Activated CD4-positive, alpha-beta T cell treated with anti-CD3 and anti-CD28 coated beads, Interleukin-2, amount 50 U/mL, for 48 hours (primary cell): ENCODE data around the gene TXNL4B.
A peak's percentile ranks its signal among the peaks of the same experiment; 100 is the strongest.
"Not testable (repeated sequence)": the region's sequence is repeated elsewhere in the genome, so short reads cannot be mapped to it uniquely, and the experiment has no call there.

ENCODE experiments used
- DNase-seq, 2 experiments: peaks; one replicate each; pipeline ENCODE4 v3.0.0-alpha.2; 2020

Gene TXNL4B

GRCh38 chr16:72111657-72112451, 18.4 kb upstream of the TXNL4B start:
- DNase-seq, result no peak

- DNase-seq, result no peak
These were observed 17.5 kb upstream of the TXNL4B start for GRCh38 chr16:72110662-72111615.

- no peak for DNase-seq
These were observed 16.6 kb upstream of the TXNL4B start for GRCh38 chr16:72109966-72110530.

- DNase-seq, result no peak
These were observed 15.9 kb upstream of the TXNL4B start for GRCh38 chr16:72109300-72109699.

- DNase-seq, result no peak
These were observed 15.1 kb upstream of the TXNL4B start for GRCh38 chr16:72108353-72109102.

GRCh38 chr16:72107371-72107770, 14.0 kb upstream of the TXNL4B start:
- DNase-seq, result no peak

GRCh38 chr16:72105978-72106377, 12.6 kb upstream of the TXNL4B start:
- DNase-seq, result no peak

- no peak for DNase-seq
These were observed 11.5 kb upstream of the TXNL4B start for GRCh38 chr16:72104905-72105304.

GRCh38 chr16:72101195-72101594, 7.8 kb upstream of the TXNL4B start:
- no peak for DNase-seq

- DNase-seq, result peak; percentile 27 to 45
These were observed 6.0 kb upstream of the TXNL4B start for GRCh38 chr16:72099377-72099818.

GRCh38 chr16:72098936-72099335, 5.5 kb upstream of the TXNL4B start:
- DNase-seq, result no peak

- DNase-seq, result peak; percentile 33 to 44
These were observed 818 bp upstream of the TXNL4B start for GRCh38 chr16:72094266-72094610.

GRCh38 chr16:72092832-72093447, 480 bp downstream of the TXNL4B start:
- DNase-seq, result peak; percentile 10 to 23

- DNase-seq, result no peak
These were observed 2.2 kb downstream of the TXNL4B start for GRCh38 chr16:72091217-72091616.

GRCh38 chr16:72085002-72085401, 8.4 kb downstream of the TXNL4B start:
- DNase-seq, result no peak

- DNase-seq, result no peak
These were observed 9.0 kb downstream of the TXNL4B start for GRCh38 chr16:72084445-72084844.

- no peak for DNase-seq
These were observed 9.5 kb downstream of the TXNL4B start for GRCh38 chr16:72083778-72084404.

- not testable (repeated sequence) for DNase-seq
These were observed 16.3 kb downstream of the TXNL4B start for GRCh38 chr16:72076991-72077706.

- not testable (repeated sequence) for DNase-seq
These were observed 18.4 kb downstream of the TXNL4B start for GRCh38 chr16:72075067-72075466.

- no peak for DNase-seq
These were observed 19.7 kb downstream of the TXNL4B start for GRCh38 chr16:72073560-72074230.
